H9 (cell line): Measurements from ENCODE around the gene OGA. TPM values are rescaled to one million over a fixed set of nuclear protein-coding genes. Genes with fewer than 3 reads are reported as not detected.

Source experiments
- DNase-seq: peaks from one replicate; pipeline ENCODE4 v3.0.0-alpha.2; 2017
- H2AFZ ChIP-seq: one replicate; pipeline ENCODE4 v1.6.1; 2013; ENCODE audit warnings: mild to moderate bottlenecking, low read length, control low read depth, moderate library complexity
- H2AK5ac ChIP-seq: 2 replicates; pipeline ENCODE4 v1.6.1; 2013; ENCODE audit warnings: low read length, control low read depth, mixed read lengths; ENCODE audit not compliant: insufficient read length
- H2BK120ac ChIP-seq: one replicate; pipeline ENCODE4 v1.6.1; 2013; ENCODE audit warnings: low read depth, mild to moderate bottlenecking, low read length, control low read depth, inconsistent platforms; ENCODE audit not compliant: poor library complexity, severe bottlenecking
- H2BK12ac ChIP-seq: 2 replicates; pipeline ENCODE4 v1.6.1; 2013; ENCODE audit warnings: low read length, control low read depth, mixed read lengths, low read depth; ENCODE audit not compliant: insufficient read length
- H2BK15ac ChIP-seq: 2 replicates; pipeline ENCODE4 v1.6.1; 2013; ENCODE audit warnings: low read depth, low read length, control low read depth
- H2BK20ac ChIP-seq: one replicate; pipeline ENCODE4 v1.6.1; 2013; ENCODE audit warnings: low read depth, mild to moderate bottlenecking, low read length, control low read depth, inconsistent platforms; ENCODE audit not compliant: poor library complexity, severe bottlenecking
- H2BK5ac ChIP-seq: 2 replicates; pipeline ENCODE4 v1.6.1; 2013; ENCODE audit warnings: low read length, control low read depth, mixed read lengths; ENCODE audit not compliant: insufficient read length
- H3K14ac ChIP-seq: 2 replicates; pipeline ENCODE4 v1.6.1; 2013; ENCODE audit warnings: low read length, control low read depth; ENCODE audit not compliant: insufficient read depth
- H3K18ac ChIP-seq: 2 replicates; pipeline ENCODE4 v1.6.1; 2013; ENCODE audit warnings: low read depth, mild to moderate bottlenecking, mixed read lengths, low read length, control low read depth; ENCODE audit not compliant: insufficient read length
- H3K23ac ChIP-seq: 2 replicates; pipeline ENCODE4 v1.6.1; 2013; ENCODE audit warnings: low read length, control low read depth, mixed read lengths, low read depth; ENCODE audit not compliant: insufficient read length
- H3K23me2 ChIP-seq: 2 replicates; pipeline ENCODE4 v1.6.1; 2013; ENCODE audit warnings: low read depth, mild to moderate bottlenecking, mixed read lengths, low read length, control low read depth; ENCODE audit not compliant: insufficient read length, poor library complexity, severe bottlenecking
- H3K27ac ChIP-seq: 2 replicates; pipeline ENCODE4 v1.5.1; 2013; ENCODE audit warnings: low read length, control low read depth, mixed read lengths, low read depth; ENCODE audit not compliant: insufficient read length
- H3K27me3 ChIP-seq: 2 replicates; pipeline ENCODE4 v1.6.1; 2013; ENCODE audit warnings: low read length, control low read depth, inconsistent platforms; ENCODE audit not compliant: insufficient read depth
- H3K4ac ChIP-seq: 2 replicates; pipeline ENCODE4 v1.6.1; 2013; ENCODE audit warnings: low read depth, mild to moderate bottlenecking, control low read depth, inconsistent platforms, low read length, moderate library complexity
- H3K4me1 ChIP-seq: 2 replicates; pipeline ENCODE4 v1.6.1; 2013; ENCODE audit warnings: low read length, control low read depth, inconsistent platforms; ENCODE audit not compliant: insufficient read depth
- H3K4me2 ChIP-seq: 2 replicates; pipeline ENCODE4 v1.6.1; 2013; ENCODE audit warnings: low read length, control low read depth, mixed read lengths; ENCODE audit not compliant: insufficient read length, insufficient read depth
- H3K56ac ChIP-seq: 2 replicates; pipeline ENCODE4 v1.6.1; 2013; ENCODE audit warnings: low read depth, mild to moderate bottlenecking, mixed read lengths, low read length, control low read depth; ENCODE audit not compliant: insufficient read length
- H3K79me1 ChIP-seq: 2 replicates; pipeline ENCODE4 v1.6.1; 2013; ENCODE audit warnings: low read depth, mild to moderate bottlenecking, moderate library complexity, low read length, control low read depth, inconsistent platforms; ENCODE audit not compliant: insufficient read depth, poor library complexity, severe bottlenecking
- H3K79me2 ChIP-seq: 2 replicates; pipeline ENCODE4 v1.6.1; 2013; ENCODE audit warnings: low read length, control low read depth, inconsistent platforms; ENCODE audit not compliant: insufficient read depth
- H3K9ac ChIP-seq: 2 replicates; pipeline ENCODE4 v1.6.1; 2013; ENCODE audit warnings: low read length, control low read depth, mixed read lengths; ENCODE audit not compliant: insufficient read length; ENCODE audit errors: extremely low read depth
- H3K9me3 ChIP-seq: one replicate; pipeline ENCODE4 v1.6.1; 2013; ENCODE audit warnings: low read depth, low read length, inconsistent platforms; ENCODE audit not compliant: control insufficient read depth
- H3T11ph ChIP-seq: one replicate; pipeline ENCODE4 v1.6.1; 2013; ENCODE audit warnings: mild to moderate bottlenecking, low read length, control low read depth, inconsistent platforms
- H4K20me1 ChIP-seq: one replicate; pipeline ENCODE4 v1.6.1; 2013; ENCODE audit not compliant: control insufficient read depth, insufficient read length, insufficient read depth
- H4K5ac ChIP-seq: 2 replicates; pipeline ENCODE4 v1.6.1; 2013; ENCODE audit warnings: low read depth, mild to moderate bottlenecking, mixed read lengths, low read length, control low read depth; ENCODE audit not compliant: insufficient read length
- H4K8ac ChIP-seq: replicated peaks from 2 replicates; pipeline ENCODE4 v1.6.1; 2013; ENCODE audit warnings: low read length, control low read depth, mixed read lengths, low read depth; ENCODE audit not compliant: insufficient read length
- H4K91ac ChIP-seq: 2 replicates; pipeline ENCODE4 v1.6.1; 2013; ENCODE audit warnings: low read depth, mild to moderate bottlenecking, moderate library complexity, mixed read lengths, low read length, control low read depth; ENCODE audit not compliant: insufficient read length
- H3K27ac Mint-ChIP-seq, 3 experiments: 2 replicates in 2 of 3; 3 replicates in 1 of 3; pipeline ENCODE4 v1.8.0; 2020 to 2021; ENCODE audit warnings: mixed read lengths in 3 of 3, mild to moderate bottlenecking in 1 of 3, moderate library complexity in 1 of 3
- H3K27me3 Mint-ChIP-seq: 2 replicates; pipeline ENCODE4 v1.8.0; 2021; ENCODE audit warnings: low read depth, mild to moderate bottlenecking, moderate library complexity, mixed read lengths
- H3K36me3 Mint-ChIP-seq, 3 experiments: 2 replicates in 2 of 3; 3 replicates in 1 of 3; pipeline ENCODE4 v1.8.0; 2020 to 2021; ENCODE audit warnings: low read depth in 3 of 3, mixed read lengths in 3 of 3; ENCODE audit not compliant: insufficient read depth in 1 of 3
- H3K4me1 Mint-ChIP-seq, 2 experiments: 2 replicates each; pipeline ENCODE4 v1.8.0; 2020; ENCODE audit warnings: mixed read lengths in 2 of 2
- H3K4me3 Mint-ChIP-seq, 2 experiments: 2 replicates in 1 of 2; 3 replicates in 1 of 2; pipeline ENCODE4 v1.8.0; 2020 to 2021; ENCODE audit warnings: mild to moderate bottlenecking in 2 of 2, mixed read lengths in 2 of 2, moderate library complexity in 1 of 2
- H3K9me3 Mint-ChIP-seq, 2 experiments: 2 replicates in 1 of 2; 3 replicates in 1 of 2; pipeline ENCODE4 v1.8.0; 2020; ENCODE audit warnings: mild to moderate bottlenecking in 2 of 2, mixed read lengths in 2 of 2, moderate library complexity in 1 of 2
- WGBS: extraction: QIAGEN DNeasy Blood & Tissue Kit; methylation state at CpG from one replicate; pipeline ENCODE4 v1.1.7; 2013; ENCODE audit warnings: missing lambda C conversion rate, low lambda C conversion rate, mixed read lengths; ENCODE audit not compliant: insufficient read length; ENCODE audit errors: extremely low coverage; 5-methylcytosine and 5-hydroxymethylcytosine counted together
- total RNA-seq: library from RNA; stranded (reverse); gene quantifications from 2 replicates; pipeline ENCODE4 v1.2.1, GENCODE V29; 2021
- TF ChIP-seq, protein P1 (sequence below): fragments of 200-600 bp; sonication (generic); conservative IDR thresholded peaks from 3 replicates; pipeline ENCODE4 v1.8.0; 2021; ENCODE audit warnings: antibody characterized with exemption, mild to moderate bottlenecking

The OGA gene
- total RNA-seq, 1 experiment from 2014 or later: 125 TPM

DNA sequence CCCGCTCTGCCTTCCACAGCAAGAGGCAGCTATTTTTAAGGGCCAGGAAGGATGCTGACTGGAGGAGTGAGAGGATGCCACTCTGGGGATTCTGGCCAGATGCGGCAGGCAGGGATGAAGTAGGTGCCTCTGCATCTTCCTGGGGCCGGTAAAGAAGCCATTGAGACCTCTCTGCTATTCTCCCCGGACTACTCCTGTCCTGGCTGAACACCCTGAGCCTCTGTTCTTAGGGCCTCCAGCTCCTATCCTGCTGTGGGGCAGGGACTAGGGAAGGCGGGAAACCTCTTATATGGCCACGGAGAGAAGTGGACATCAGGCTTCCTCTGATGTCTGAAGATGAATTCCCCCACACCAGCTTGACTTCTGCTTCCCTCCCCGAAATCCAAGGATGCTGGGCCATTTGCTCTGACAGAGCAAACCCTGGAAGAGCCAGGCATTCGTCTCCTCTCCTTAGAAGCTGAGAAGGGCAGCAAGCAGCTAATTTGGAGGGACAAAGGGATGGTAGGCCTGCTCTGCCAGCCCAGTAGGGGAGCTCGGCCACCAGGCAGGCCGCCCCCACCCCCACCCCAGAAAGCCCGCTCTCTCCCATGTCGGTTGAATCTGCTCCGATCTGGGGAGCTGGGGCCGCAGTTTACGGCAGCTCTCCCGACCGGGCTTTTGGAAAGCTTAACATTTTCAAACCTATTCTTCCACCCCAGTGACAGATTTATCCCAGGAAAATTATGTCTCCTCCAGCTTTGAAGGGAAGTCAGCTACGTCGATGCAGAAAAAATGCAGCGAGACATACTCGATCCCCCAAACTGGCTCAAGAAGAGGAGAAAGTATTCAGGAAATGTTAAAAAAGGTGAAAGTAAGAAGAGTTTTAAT lies 45.1 kb downstream of the OGA start:
- DNase-seq: no peak
- Histone ChIP-seq H3K23me2 (peaks cover 19% of the 10 kb centered on the region), H4K91ac (no peak overlapping the region), H3K27ac (no peak overlapping the region), H4K20me1 (no peaks in the 10 kb centered on the region), H3K23ac (no peak overlapping the region), H3K9me3 (no peaks in the 10 kb centered on the region), H2BK15ac (no peak overlapping the region), H2BK5ac (no peak overlapping the region), H3K18ac (no peak overlapping the region), H2AK5ac (no peak overlapping the region), H4K8ac (no peak overlapping the region), H2BK12ac (no peak overlapping the region), H3K79me1 (no peaks in the 10 kb centered on the region), H4K5ac (no peak overlapping the region), H3K56ac (no peak overlapping the region), H3K4me2 (peak overlapping the region; percentile 42), H3K9ac (no peak overlapping the region), H2BK20ac (no peak overlapping the region), H3K14ac (no peak overlapping the region), H3K4ac (no peak overlapping the region), H3K79me2 (no peaks in the 10 kb centered on the region), H3T11ph (no peak overlapping the region), H3K27me3 (peaks cover 49% of the 10 kb centered on the region), H2AFZ (no peak overlapping the region), H3K4me1 (peaks cover 7% of the 10 kb centered on the region; the same call in 1 of the 2 replicates), H2BK120ac (no peak overlapping the region)
- TF ChIP-seq, protein P1, sequence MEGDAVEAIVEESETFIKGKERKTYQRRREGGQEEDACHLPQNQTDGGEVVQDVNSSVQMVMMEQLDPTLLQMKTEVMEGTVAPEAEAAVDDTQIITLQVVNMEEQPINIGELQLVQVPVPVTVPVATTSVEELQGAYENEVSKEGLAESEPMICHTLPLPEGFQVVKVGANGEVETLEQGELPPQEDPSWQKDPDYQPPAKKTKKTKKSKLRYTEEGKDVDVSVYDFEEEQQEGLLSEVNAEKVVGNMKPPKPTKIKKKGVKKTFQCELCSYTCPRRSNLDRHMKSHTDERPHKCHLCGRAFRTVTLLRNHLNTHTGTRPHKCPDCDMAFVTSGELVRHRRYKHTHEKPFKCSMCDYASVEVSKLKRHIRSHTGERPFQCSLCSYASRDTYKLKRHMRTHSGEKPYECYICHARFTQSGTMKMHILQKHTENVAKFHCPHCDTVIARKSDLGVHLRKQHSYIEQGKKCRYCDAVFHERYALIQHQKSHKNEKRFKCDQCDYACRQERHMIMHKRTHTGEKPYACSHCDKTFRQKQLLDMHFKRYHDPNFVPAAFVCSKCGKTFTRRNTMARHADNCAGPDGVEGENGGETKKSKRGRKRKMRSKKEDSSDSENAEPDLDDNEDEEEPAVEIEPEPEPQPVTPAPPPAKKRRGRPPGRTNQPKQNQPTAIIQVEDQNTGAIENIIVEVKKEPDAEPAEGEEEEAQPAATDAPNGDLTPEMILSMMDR: no peak
- no CpG with 5 or more reads among the region's 21 CpGs for WGBS
- H3K27me3 Mint-ChIP-seq: peaks cover 65% of the 10 kb centered on the region
- H3K4me1 Mint-ChIP-seq: peaks cover 46 to 58% of the 10 kb centered on the region in 2 experiments
- peak overlapping the region; percentile 38 to 80; a peak in 4 of 5 replicates for H3K4me3 Mint-ChIP-seq
- peaks cover 3 to 12% (median 6%) of the 10 kb centered on the region in 3 experiments; a peak in 4 of 7 replicates for H3K36me3 Mint-ChIP-seq
- H3K27ac Mint-ChIP-seq: no peak overlapping the region
- H3K9me3 Mint-ChIP-seq: no peaks in the 10 kb centered on the region; a peak in 1 of 5 replicates
